Cardiac fibroblast (primary cell): Measurements from ENCODE around the gene GRIK1.

Source experiments
- DNase-seq, 2 donors: peaks; one replicate each; pipeline versions ENCODE4 v3.0.0 to v3.0.0-alpha.2; 2010; ENCODE audit warnings: low read depth in 2 of 2
- H3K4me3 ChIP-seq, 2 donors: replicated peaks in 1 of 2; 1 replicate in 1 of 2; 2 replicates in 1 of 2; pipeline ENCODE4 v1.5.1; 2011; ENCODE audit warnings: low read depth in 2 of 2, low read length in 2 of 2, mild to moderate bottlenecking in 2 of 2, moderate library complexity in 1 of 2
- TF ChIP-seq, protein P1 (sequence below): IDR thresholded peaks from one replicate; pipeline ENCODE4 v1.5.1; 2011; ENCODE audit warnings: low read depth, mild to moderate bottlenecking, low read length, inconsistent platforms

The GRIK1 gene

DNA sequence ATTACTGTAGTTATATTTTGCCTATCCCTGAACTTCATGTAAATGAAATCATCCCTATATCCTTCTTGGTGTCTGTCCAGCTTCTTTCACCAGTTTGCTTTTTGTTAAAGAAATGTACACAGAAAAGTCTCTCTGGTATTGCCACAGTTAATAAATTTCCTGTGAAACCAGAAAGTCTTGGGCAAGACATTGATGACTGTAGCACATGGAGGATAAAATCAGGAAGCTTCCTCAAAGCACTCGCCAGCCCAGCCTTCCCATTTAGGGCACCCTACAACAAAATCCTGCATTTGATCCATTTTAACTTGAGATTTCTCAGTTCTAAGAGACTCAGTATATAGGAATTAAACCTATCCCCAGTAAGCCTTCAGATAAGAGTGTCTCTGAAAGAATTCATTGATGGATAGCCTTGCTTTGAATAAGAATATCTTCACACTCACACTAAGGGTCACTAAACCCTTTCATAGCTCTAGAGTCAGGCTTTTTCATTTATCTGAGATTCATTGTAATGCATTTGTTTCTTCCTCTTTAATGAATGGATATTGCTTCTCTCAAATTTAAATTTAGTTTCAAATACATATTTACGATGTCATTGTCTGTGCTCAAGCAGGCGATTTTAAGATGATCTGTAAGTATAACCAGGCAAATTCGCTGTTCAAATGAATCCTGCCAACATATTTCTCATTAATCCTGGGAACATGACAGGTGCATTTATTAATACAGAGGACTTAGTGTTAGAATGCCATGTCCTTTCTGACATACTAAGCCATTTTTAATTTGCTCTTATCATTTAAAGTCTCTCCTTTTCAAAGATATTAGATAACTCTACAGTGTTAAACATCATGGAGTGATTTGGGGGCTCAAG lies 153.1 kb downstream of the GRIK1 start:
- H3K4me3 ChIP-seq, result no peak overlapping the region
- DNase-seq, result no peak
- TF ChIP-seq, protein P1, sequence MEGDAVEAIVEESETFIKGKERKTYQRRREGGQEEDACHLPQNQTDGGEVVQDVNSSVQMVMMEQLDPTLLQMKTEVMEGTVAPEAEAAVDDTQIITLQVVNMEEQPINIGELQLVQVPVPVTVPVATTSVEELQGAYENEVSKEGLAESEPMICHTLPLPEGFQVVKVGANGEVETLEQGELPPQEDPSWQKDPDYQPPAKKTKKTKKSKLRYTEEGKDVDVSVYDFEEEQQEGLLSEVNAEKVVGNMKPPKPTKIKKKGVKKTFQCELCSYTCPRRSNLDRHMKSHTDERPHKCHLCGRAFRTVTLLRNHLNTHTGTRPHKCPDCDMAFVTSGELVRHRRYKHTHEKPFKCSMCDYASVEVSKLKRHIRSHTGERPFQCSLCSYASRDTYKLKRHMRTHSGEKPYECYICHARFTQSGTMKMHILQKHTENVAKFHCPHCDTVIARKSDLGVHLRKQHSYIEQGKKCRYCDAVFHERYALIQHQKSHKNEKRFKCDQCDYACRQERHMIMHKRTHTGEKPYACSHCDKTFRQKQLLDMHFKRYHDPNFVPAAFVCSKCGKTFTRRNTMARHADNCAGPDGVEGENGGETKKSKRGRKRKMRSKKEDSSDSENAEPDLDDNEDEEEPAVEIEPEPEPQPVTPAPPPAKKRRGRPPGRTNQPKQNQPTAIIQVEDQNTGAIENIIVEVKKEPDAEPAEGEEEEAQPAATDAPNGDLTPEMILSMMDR, result no peak

DNA sequence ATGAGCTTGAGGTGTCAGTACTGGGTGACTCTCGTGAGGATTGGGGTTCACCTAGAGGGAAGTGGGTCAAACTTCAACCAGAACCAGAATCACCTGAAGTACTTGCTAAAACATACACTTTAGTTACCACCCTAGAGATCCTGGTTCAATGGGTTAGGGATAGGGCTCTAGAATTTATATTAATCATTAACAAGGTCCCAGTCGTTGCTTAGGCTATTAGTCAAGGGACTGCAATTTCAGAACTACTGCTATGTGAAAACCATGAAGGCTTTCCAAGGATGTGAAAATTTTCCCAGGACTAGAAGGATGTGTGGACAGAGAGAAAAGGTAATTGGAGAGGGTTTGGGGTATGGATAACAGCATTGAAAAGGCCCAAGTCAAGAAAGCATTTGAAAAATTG lies 162.6 kb downstream of the GRIK1 start:
- TF ChIP-seq, protein P1, result no peak
- no peak for DNase-seq
- H3K4me3 ChIP-seq, result no peak overlapping the region

DNA sequence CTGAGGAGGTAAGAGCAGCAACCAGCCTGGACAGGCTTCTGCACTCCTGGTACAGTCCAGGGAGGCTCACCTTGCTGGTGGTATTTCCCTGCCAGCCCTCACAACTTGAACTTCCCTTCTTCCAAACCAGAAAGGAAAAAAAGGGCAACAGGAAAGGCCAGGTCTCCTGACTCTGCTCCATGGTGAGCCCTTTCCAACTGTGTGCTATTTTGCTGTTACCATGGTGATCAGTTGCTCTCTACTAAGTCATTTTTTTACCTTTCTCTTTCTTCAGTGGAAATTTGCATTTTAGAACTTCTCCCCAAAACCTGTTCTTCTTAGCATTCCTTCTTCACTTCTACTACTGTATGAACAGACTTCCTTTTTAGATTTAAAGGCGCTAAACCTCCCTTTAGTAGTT lies 164.3 kb downstream of the GRIK1 start:
- no peak for DNase-seq
- TF ChIP-seq, protein P1, result no peak
- no peak overlapping the region for H3K4me3 ChIP-seq

DNA sequence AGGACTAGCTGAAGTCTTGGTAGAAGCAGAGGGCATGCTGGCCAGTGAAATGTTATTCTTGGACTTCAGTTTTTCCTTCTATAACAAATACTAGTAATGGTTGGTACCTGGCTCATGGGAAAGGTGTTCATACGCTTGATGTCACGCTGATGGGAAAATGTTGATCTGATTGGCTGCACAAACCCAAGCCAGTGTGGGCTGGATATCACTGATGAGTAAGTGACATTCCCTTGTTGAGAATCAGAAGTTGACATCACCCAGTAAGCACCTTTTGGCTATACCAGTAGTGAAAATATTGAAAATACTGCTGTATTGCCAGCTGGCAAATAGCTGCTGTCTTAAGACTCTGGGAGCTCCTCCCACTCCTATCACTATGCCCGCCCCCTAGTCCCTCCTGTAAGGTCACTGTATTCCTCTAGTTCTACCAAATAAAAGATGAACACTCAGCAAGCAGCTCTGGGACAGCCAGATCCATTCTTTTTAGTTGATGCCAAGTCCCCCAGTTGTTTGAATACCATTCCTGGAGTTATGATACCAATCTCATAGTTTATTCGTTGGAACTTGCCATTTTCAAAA lies 168.2 kb downstream of the GRIK1 start:
- TF ChIP-seq, protein P1, result no peak
- H3K4me3 ChIP-seq, result no peak overlapping the region
- DNase-seq, result no peak

DNA sequence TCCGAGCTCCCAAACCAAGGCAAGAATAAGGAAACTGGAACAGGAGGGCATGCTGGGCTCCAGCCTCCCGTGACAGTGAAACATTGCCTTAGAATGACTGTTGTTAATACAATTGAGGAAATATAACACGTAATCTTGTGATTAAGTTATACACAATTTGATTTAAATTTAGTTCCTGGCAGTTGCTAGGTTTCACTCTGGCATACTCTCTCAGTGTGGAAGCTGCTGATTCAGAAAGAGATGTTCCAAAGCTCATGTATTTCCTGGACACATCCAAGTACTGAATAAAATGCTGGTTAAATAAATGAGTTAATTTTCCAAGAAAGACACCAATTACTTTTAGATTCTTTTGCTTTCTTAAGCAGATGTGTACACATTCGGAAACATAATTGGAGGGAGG lies 176.1 kb downstream of the GRIK1 start:
- DNase-seq, result no peak
- TF ChIP-seq, protein P1, result no peak
- H3K4me3 ChIP-seq, result no peak overlapping the region

DNA sequence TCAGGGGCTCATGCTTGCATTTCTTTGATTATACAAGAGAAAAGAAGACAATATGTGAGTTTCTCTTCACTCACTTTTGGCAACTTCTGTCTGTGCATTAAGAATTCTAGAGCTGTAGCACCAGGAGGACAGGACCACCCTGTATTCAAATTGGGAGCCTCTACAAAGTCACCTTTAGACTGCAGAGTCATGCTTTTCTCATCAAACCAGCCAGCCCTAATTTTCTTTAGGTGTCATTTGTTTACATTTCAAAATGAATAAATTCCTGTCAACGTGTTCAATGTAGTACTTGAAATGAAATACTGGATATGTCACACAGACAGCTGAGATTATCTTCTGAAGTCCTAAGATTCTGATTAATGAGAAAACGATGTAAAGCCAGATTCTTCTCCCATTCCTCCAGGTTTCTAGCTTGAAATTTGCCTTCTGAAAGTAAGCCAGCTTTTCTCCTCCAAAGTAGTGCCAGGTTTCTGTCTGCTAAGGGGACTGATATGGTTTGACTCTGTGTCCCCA lies 177.2 kb downstream of the GRIK1 start:
- no peak for DNase-seq
- TF ChIP-seq, protein P1, result no peak
- no peak overlapping the region for H3K4me3 ChIP-seq
